Hepatocyte (in vitro differentiated cells): ENCODE measurements around the gene ATXN1.

Experiments used
- EZH2 ChIP-seq: fragments of 200-600 bp; sonication (generic); IDR thresholded peaks from 2 replicates; pipeline ENCODE4 v1.6.1; 2016; ENCODE audit warnings: antibody characterized with exemption, mild to moderate bottlenecking, borderline replicate concordance
- TF ChIP-seq, protein P1 (sequence below): fragments of 200-600 bp; sonication (generic); IDR thresholded peaks from 2 replicates; pipeline ENCODE4 v1.5.1; 2016; ENCODE audit warnings: antibody characterized with exemption, mild to moderate bottlenecking; ENCODE audit not compliant: poor library complexity

DNA sequence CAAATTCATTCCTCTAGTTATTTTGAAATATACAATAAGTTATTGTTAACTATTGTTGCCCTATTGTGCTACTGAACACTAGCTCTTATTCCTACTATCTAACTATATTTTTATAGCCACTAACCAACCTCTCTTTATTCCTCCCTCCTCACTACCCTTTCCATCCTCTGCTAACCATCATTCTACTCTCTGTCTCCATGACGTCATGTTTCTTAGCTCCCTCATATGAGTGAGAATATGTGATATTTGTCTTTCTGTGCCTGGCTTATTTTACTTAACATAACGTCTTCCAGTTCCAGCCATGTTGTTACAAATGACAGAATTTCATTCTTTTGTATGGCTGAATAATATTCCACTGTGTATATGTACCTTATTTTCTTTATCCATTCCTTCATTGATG is 95.3 kb downstream of the ATXN1 start:
- TF ChIP-seq, protein P1, sequence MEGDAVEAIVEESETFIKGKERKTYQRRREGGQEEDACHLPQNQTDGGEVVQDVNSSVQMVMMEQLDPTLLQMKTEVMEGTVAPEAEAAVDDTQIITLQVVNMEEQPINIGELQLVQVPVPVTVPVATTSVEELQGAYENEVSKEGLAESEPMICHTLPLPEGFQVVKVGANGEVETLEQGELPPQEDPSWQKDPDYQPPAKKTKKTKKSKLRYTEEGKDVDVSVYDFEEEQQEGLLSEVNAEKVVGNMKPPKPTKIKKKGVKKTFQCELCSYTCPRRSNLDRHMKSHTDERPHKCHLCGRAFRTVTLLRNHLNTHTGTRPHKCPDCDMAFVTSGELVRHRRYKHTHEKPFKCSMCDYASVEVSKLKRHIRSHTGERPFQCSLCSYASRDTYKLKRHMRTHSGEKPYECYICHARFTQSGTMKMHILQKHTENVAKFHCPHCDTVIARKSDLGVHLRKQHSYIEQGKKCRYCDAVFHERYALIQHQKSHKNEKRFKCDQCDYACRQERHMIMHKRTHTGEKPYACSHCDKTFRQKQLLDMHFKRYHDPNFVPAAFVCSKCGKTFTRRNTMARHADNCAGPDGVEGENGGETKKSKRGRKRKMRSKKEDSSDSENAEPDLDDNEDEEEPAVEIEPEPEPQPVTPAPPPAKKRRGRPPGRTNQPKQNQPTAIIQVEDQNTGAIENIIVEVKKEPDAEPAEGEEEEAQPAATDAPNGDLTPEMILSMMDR, result no peak
- TF ChIP-seq EZH2, result no peak
